Osteoblast (primary cell): ENCODE measurements around the gene CDC20. TPM values are rescaled to one million over a fixed set of nuclear protein-coding genes. Genes with fewer than 3 reads are reported as not detected.
"Not testable (repeated sequence)": the region's sequence is repeated elsewhere in the genome, so short reads cannot be mapped to it uniquely, and the experiment has no call there.

ENCODE experiments used
- DNase-seq: peaks from one replicate; pipeline ENCODE4 v3.0.0; 2011; ENCODE audit warnings: low spot score, mixed read lengths; ENCODE audit not compliant: insufficient read length; ENCODE audit errors: missing footprints
- H2AFZ ChIP-seq: 2 replicates; pipeline ENCODE4 v1.6.0; 2011; ENCODE audit warnings: mild to moderate bottlenecking, low read length
- H3K27ac ChIP-seq: 2 replicates; pipeline ENCODE4 v1.5.1; 2011; ENCODE audit warnings: mild to moderate bottlenecking, low read depth, low read length, moderate library complexity
- H3K27me3 ChIP-seq: 2 replicates; pipeline ENCODE4 v1.6.0; 2012; ENCODE audit warnings: mild to moderate bottlenecking, control low read depth, inconsistent platforms, low read length, moderate library complexity; ENCODE audit not compliant: insufficient read depth
- H3K36me3 ChIP-seq: 2 replicates; pipeline ENCODE4 v1.5.1; 2011; ENCODE audit warnings: mild to moderate bottlenecking, low read length, control low read depth, moderate library complexity; ENCODE audit not compliant: insufficient read depth
- H3K4me1 ChIP-seq: 2 replicates; pipeline ENCODE4 v1.5.1; 2011; ENCODE audit warnings: mild to moderate bottlenecking, low read length, control low read depth, moderate library complexity; ENCODE audit not compliant: insufficient read depth
- H3K4me2 ChIP-seq: 2 replicates; pipeline ENCODE4 v1.6.0; 2011; ENCODE audit warnings: mild to moderate bottlenecking, low read length; ENCODE audit not compliant: insufficient read depth
- H3K4me3 ChIP-seq: fragments of 200-600 bp; sonication (generic); 3 replicates; pipeline ENCODE4 v1.5.1; 2012; ENCODE audit warnings: mild to moderate bottlenecking, low read length, inconsistent platforms; ENCODE audit not compliant: insufficient read depth
- H3K79me2 ChIP-seq: 2 replicates; pipeline ENCODE4 v1.6.0; 2012; ENCODE audit warnings: mild to moderate bottlenecking, low read length, control low read depth, inconsistent platforms; ENCODE audit not compliant: insufficient read depth
- H3K9me3 ChIP-seq: 2 replicates; pipeline ENCODE4 v1.5.1; 2011; ENCODE audit warnings: low read depth, low read length, control low read depth
- H4K20me1 ChIP-seq: 2 replicates; pipeline ENCODE4 v1.6.0; 2012; ENCODE audit warnings: mild to moderate bottlenecking, low read length, control low read depth; ENCODE audit not compliant: insufficient read depth
- total RNA-seq: library from RNA; depleted of rRNA; stranded (reverse); fragments of >200 nt; gene quantifications from 2 replicates; pipeline ENCODE4 v1.2.3, GENCODE V29; 2012
- TF ChIP-seq, protein P1 (sequence below): IDR thresholded peaks from 2 replicates; pipeline ENCODE4 v1.5.1; 2011; ENCODE audit warnings: mild to moderate bottlenecking, low read depth, low read length, moderate library complexity; ENCODE audit errors: extremely low read depth

The CDC20 gene
- total RNA-seq, 1 donor: 4.7 TPM

- H3K9me3 ChIP-seq: no peaks in the 10 kb centered on the region
- H3K4me3 ChIP-seq: no peak overlapping the region
- no peak for DNase-seq
- peaks cover 13% of the 10 kb centered on the region for H3K36me3 ChIP-seq
- peaks cover 15% of the 10 kb centered on the region for H4K20me1 ChIP-seq
- no peak overlapping the region for H3K4me2 ChIP-seq
- H3K27ac ChIP-seq: no peak overlapping the region
- TF ChIP-seq, protein P1, sequence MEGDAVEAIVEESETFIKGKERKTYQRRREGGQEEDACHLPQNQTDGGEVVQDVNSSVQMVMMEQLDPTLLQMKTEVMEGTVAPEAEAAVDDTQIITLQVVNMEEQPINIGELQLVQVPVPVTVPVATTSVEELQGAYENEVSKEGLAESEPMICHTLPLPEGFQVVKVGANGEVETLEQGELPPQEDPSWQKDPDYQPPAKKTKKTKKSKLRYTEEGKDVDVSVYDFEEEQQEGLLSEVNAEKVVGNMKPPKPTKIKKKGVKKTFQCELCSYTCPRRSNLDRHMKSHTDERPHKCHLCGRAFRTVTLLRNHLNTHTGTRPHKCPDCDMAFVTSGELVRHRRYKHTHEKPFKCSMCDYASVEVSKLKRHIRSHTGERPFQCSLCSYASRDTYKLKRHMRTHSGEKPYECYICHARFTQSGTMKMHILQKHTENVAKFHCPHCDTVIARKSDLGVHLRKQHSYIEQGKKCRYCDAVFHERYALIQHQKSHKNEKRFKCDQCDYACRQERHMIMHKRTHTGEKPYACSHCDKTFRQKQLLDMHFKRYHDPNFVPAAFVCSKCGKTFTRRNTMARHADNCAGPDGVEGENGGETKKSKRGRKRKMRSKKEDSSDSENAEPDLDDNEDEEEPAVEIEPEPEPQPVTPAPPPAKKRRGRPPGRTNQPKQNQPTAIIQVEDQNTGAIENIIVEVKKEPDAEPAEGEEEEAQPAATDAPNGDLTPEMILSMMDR: no peak
- no peaks in the 10 kb centered on the region for H3K4me1 ChIP-seq
- H3K27me3 ChIP-seq: no peaks in the 10 kb centered on the region
- H3K79me2 ChIP-seq: peaks cover 78% of the 10 kb centered on the region
- H2AFZ ChIP-seq: no peak overlapping the region
Observed at GRCh38 chr1:43398227-43398626, 39.4 kb downstream of the CDC20 start.

- not testable (repeated sequence) for H3K4me2 ChIP-seq, H3K4me3 ChIP-seq, H3K4me1 ChIP-seq, H2AFZ ChIP-seq, H3K27me3 ChIP-seq, H3K27ac ChIP-seq, DNase-seq, H3K9me3 ChIP-seq
- peaks cover 35% of the 10 kb centered on the region for H3K36me3 ChIP-seq
- H3K79me2 ChIP-seq: peaks cover 57% of the 10 kb centered on the region
- peaks cover 16% of the 10 kb centered on the region for H4K20me1 ChIP-seq
Observed at GRCh38 chr1:43400441-43400840, 41.7 kb downstream of the CDC20 start.

- H3K36me3 ChIP-seq: peaks cover 45% of the 10 kb centered on the region
- peaks cover 40% of the 10 kb centered on the region for H3K79me2 ChIP-seq
- no peak overlapping the region for H2AFZ ChIP-seq
- no peak overlapping the region for H3K27ac ChIP-seq
- H3K4me2 ChIP-seq: no peak overlapping the region
- TF ChIP-seq, protein P1: no peak
- DNase-seq: no peak
- no peaks in the 10 kb centered on the region for H3K4me1 ChIP-seq
- H3K4me3 ChIP-seq: no peak overlapping the region
- H4K20me1 ChIP-seq: peaks cover 16% of the 10 kb centered on the region
- no peaks in the 10 kb centered on the region for H3K27me3 ChIP-seq
- no peaks in the 10 kb centered on the region for H3K9me3 ChIP-seq
Observed at GRCh38 chr1:43402089-43402865, 43.5 kb downstream of the CDC20 start.

GRCh38 chr1:43404353-43404752, 45.6 kb downstream of the CDC20 start:
- TF ChIP-seq, protein P1: no peak
- no peak overlapping the region for H3K4me2 ChIP-seq
- peaks cover 16% of the 10 kb centered on the region for H4K20me1 ChIP-seq
- H3K36me3 ChIP-seq: peaks cover 63% of the 10 kb centered on the region
- no peak overlapping the region for H3K27ac ChIP-seq
- H3K27me3 ChIP-seq: no peaks in the 10 kb centered on the region
- H3K9me3 ChIP-seq: no peaks in the 10 kb centered on the region
- H3K4me1 ChIP-seq: no peaks in the 10 kb centered on the region
- no peak overlapping the region for H3K4me3 ChIP-seq
- DNase-seq: no peak
- no peak overlapping the region for H2AFZ ChIP-seq
- peaks cover 24% of the 10 kb centered on the region for H3K79me2 ChIP-seq
